Measurements from ENCODE around the gene DAGLA.

DAGLA gene

DNA sequence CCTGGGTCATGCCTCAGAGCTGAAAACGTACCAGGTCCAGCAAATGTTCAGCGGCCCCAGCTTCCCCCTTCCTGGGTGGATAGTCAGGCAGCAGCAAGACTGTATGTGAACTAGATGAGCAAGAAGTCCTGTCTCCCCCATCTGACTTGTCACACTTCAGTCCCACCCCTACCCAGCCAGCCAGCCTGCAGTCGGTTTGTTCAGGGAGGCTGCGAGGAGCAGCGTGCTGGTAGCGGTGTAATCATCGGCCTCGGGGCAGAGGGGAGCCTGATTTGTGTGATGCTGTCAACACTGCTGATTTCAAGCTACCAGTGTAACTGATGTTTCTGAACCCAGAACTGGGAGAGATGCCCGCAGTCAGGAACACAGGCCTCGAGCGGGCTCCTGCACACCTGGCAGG lies 102.7 kb downstream of the DAGLA start:
- FAIRE-seq, result no peak

DNA sequence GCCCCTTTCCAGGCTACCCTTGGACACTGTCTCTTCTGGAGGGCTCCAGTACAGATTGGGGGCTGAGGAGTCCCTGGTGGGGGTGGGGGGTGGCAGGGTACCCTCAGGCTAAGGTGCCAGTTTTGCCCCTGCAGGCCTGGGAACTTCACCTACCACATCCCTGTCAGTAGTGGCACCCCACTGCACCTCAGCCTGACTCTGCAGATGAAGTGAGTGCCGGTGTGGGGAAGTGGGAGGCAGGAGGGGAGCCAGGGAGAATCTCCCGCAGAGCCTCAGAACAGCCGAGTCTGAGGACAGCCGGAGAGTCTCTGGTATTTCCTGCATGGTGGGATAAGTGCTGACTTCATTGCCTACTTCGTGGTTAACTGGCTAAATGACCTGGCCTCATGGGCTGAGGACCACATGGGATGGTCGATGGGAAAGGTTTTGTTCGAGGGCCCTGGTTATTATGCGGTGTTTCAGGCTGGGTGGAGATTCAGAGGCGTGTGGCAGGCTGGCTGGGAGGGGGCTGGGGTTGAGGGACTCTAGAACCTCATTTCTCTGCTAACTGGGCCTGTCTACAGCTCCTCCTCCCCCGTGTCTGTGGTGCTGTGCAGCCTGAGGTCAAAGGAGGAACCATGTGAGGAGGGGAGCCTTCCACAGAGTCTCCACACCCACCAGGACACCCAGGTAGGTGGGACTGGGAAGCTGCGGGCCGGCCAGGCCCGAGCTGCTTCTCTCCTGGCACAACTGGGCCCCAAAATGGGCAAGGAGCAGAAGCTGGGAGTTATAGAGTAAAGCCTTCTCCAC lies 103.7 kb downstream of the DAGLA start:
- FAIRE-seq, result no peak

DNA sequence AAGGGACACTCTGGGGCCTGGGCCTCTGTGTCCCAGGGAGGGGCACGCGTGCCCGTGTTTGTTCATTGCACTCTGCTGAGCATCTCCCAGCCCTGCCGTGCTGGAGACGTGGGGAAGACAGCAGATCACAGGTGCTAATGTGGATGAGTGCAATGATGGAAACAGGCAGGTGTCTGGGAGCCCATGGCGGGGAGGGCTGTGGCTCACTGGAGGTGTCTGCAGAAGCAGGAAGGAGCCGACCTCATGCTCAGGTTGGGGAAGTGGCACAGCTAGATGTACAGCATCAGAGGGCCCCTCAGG lies 104.3 kb downstream of the DAGLA start:
- no peak for FAIRE-seq

DNA sequence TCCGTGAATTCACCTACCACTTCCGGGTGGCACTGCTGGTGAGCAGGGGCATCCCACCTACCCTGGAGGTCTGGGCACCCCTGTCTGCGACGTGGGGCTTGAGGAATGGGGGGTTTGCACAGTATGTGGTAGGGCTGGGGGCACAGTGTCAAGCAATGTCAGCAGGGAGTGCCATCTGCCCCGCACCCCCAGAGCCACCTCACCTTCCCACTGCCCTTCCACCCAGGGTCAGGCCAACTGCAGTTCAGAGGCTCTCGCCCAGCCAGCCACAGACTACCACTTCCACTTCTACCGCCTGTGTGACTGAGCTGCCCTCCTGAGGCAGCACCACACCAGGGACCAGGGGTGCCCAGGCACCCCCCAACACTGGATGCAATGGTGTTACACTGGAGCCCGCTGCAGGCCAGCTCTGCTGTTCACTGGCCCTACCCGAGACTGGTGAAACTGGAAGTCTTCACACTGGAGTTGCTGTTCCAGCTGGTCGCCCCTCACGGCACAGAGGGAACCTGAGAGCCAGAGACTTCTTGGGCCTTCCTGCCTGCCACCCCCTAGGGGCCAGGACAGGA lies 105.7 kb downstream of the DAGLA start:
- FAIRE-seq, result no peak

DNA sequence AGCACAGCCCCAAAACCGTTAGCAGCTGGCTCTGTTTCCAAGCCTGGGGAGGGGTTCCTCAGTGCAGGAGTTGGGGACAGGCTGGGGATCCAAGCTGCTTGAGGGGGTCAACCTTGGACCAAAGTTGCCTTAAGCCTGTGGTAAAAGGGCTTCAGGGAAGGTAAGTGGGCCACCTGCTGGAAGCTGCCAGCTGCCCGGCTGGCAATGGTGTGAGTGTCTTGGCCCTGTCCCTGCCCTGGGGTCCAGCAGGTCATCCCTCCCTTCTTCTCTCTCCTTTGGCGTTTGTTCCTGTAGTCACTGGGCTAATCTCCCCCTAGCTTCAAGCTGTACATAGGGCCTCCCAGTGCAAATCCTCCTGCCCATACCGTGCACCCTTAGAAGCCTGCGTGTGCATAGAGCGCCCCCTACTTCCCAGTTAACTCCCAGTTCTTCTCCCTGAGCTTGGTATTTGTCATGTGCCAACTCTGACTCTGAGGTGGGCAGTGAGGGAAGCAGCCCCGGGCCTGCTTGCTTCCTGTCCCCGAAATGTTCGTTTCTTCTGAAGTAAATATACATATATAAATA lies 107.8 kb downstream of the DAGLA start:
- FAIRE-seq, result no peak

DNA sequence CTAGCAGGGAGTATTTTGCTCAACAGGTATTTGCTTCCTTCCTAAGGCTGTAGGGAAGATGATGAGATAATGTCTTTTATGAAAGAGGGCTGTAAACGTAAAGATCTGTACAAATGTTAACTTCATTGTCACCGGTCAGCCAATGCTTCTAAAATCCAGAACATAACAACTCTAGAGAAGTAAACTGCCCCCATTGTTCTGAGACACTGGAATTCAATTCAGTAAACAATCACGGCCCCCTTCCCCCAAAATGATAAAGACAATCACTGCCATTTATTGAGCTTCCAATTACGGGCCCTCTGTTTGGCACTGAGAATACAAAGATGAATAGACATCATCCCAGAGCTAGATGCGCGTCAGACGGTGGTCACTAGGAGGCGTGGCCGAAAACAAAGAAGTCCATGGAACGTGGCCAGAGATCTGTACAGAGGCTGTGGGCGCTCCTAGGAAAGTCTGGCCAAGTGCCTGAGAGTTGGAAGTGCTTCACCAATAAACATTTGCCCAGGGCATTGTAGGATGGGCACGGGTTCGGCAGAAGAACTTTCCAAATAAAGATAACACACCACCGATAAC lies 111.6 kb downstream of the DAGLA start:
- no peak for FAIRE-seq

DNA sequence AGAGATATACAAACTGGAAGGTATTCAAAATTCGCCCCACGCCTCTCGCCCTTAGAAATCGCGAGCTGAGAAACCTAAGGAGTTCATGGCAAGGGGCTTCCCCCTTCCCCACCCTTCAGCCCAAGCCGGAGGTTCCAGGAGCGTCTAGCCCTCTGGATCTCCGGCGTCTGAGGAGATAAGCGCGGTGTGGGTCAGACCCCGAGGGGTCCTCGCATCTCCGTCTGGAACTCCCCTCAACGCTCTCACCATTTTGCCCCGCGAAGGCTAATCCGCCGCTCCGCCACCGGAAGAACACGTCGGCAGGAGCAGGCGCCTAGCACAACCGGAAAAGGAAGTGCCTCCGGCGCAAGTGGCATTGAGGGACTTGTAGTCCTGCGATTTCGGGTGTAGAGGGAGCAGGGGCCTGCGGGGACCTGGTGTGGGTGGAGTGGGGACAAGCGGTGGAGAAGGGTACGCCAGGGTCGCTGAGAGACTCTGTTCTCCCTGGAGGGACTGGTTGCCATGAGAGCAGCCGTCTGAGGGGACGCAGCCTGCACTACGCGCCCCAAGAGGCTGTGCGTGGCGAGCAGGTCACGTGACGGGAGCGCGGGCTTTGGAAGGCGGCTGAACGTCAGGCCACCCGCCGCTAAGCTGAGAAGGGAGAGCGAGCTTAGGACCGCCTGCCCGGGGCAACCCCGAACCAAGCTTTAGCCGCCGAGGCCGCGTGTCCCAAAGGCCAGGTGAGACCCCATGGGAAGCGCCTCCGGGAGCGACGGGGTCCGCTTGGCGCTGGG lies 112.3 kb downstream of the DAGLA start, which contains the start of the genes FEN1 and TMEM258:
Gene FEN1, plus strand, starts transcription at position 602 of the 773 bp plus-strand sequence. CDS start 2,451 bp downstream, outside the sequence.
Gene TMEM258, minus strand, starts transcription at position 290 of the 773 bp plus-strand sequence. Its CDS starts 41 bp downstream, at position 249.
- no peak for FAIRE-seq

DNA sequence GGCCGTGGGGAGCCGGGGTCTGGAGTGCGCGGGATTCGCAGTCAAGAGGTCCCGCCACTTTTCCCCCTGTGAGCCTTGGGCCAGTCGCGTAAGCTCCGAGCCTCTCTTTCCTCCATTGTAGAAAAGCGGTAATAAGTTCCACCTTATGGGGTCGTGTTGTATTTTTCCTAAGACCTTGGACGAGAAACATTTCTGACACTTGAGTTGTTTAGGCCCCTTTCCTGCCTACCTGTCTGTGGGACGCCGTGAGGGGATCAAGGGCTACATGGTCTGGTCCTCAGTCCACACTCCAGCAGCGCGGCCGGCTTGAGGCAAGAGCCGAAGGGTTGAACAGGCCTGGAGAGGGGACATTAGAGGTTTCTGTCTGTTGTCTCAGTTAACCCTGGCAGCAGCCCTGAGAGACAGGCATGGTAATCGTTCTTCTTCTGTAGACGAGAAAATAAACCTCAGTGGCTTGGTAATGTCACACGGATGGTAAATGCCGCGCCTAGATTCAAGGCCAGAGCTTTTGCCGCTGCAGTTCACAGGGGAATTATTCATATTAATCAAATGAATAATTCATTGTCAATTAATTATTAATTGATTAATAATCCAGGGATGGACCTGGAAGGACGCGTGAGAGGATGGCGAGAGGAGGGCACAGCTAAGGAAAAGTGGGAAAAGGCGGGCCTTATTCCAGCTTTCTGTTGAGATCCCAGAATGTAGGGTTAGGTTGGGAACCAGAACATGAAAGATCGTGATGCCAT lies 113.1 kb downstream of the DAGLA start:
- FAIRE-seq, result no peak

DNA sequence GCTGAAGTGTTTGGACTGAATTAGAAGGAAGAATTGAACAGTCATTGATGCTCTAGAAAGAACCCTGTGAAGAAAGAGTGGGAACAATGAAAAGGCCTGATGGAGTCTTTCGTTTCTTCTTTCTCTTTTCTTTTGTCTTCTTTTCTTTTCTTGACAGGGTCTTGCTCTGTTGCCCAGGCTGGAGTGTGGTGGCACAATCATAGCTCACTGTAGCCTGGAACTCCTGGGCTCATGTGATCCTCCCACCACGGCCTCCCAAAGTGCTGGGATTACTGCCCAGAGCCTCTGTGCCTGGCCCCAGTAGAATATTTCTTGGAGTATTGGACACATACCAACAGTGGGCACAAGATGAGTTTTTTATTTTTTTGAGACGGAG lies 113.6 kb downstream of the DAGLA start:
- FAIRE-seq, result no peak

DNA sequence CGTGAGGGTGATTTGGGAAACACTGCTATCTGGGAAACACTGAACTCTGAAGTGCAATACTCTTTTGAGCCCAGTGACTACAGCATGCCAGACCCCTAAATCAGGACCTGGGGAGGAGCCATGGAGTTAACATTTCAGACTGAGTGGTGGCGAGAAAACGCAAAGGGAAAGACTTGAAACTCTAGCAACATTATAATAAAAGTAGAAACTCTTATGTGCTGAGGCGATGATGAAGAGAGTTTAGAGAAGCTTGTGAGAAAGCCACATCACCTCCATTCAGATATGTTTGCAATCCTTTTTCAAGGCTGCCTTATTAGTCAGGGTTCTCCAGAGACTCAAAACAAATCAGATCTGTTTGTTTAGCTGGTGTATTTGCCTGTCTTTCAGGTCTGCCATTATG lies 114.4 kb downstream of the DAGLA start:
- no peak for FAIRE-seq

DNA sequence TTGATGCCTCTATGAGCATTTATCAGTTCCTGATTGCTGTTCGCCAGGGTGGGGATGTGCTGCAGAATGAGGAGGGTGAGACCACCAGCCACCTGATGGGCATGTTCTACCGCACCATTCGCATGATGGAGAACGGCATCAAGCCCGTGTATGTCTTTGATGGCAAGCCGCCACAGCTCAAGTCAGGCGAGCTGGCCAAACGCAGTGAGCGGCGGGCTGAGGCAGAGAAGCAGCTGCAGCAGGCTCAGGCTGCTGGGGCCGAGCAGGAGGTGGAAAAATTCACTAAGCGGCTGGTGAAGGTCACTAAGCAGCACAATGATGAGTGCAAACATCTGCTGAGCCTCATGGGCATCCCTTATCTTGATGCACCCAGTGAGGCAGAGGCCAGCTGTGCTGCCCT lies 115.3 kb downstream of the DAGLA start:
- FAIRE-seq, result no peak

DNA sequence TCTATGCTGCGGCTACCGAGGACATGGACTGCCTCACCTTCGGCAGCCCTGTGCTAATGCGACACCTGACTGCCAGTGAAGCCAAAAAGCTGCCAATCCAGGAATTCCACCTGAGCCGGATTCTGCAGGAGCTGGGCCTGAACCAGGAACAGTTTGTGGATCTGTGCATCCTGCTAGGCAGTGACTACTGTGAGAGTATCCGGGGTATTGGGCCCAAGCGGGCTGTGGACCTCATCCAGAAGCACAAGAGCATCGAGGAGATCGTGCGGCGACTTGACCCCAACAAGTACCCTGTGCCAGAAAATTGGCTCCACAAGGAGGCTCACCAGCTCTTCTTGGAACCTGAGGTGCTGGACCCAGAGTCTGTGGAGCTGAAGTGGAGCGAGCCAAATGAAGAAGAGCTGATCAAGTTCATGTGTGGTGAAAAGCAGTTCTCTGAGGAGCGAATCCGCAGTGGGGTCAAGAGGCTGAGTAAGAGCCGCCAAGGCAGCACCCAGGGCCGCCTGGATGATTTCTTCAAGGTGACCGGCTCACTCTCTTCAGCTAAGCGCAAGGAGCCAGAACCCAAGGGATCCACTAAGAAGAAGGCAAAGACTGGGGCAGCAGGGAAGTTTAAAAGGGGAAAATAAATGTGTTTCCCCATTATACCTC lies 115.8 kb downstream of the DAGLA start:
- no peak for FAIRE-seq
